ENCODE results near the gene MYBBP1A. TPM values are rescaled to one million over a fixed set of nuclear protein-coding genes. Genes with fewer than 3 reads are reported as not detected.

MYBBP1A gene
- total and polyA plus RNA-seq, 2 experiments from 2014 or later = 23.7 to 44.1 TPM

- Histone ChIP-seq H3K9me2 (replicated peaks; ENCODE audit: insufficient read depth) (no peaks in the 10 kb centered on the region), H3K4me1 (ENCODE audit: insufficient read depth) (peaks cover 14% of the 10 kb centered on the region)
These were observed 4.0 kb downstream of the MYBBP1A start for GRCh38 chr17:4551141-4551540.

GRCh38 chr17:4550534-4551039, 4.6 kb downstream of the MYBBP1A start:
- Histone ChIP-seq H3K36me3 (replicated peaks; ENCODE audit: insufficient read depth, low read depth) (no peaks in the 10 kb centered on the region), H3K79me2 (peaks cover 17% of the 10 kb centered on the region), H4K20me1 (ENCODE audit: insufficient read depth, poor library complexity, severe bottlenecking) (no peaks in the 10 kb centered on the region)

More at GRCh38 chr17:4551141-4551540, 4.0 kb downstream of the MYBBP1A start:
- Histone ChIP-seq H3K27me3 (no peaks in the 10 kb centered on the region), H3K79me2 (peaks cover 21% of the 10 kb centered on the region), H2AFZ (no peak overlapping the region), H3K27ac (no peak overlapping the region), H3K4me3 (no peak overlapping the region), H4K20me1 (ENCODE audit: insufficient read depth, poor library complexity, severe bottlenecking) (no peaks in the 10 kb centered on the region), H3K36me3 (replicated peaks; ENCODE audit: insufficient read depth, low read depth) (no peaks in the 10 kb centered on the region), H3K9me3 (ENCODE audit: low read depth) (no peaks in the 10 kb centered on the region), H3K4me2 (no peak overlapping the region)
- 89% methylated on average over 8 of the region's 8 CpGs for WGBS (ENCODE audit: low lambda C conversion rate, missing lambda C conversion rate)
- no peak for TF ChIP-seq EZH2phosphoT487 (IDR thresholded peaks at IDR 0.05; ENCODE audit: low read depth, severe bottlenecking, unreplicated experiment)
- no peak for TF ChIP-seq EZH2 (IDR thresholded peaks at IDR 0.05; ENCODE audit: borderline replicate concordance)
- no peak for TF ChIP-seq CTCF (IDR thresholded peaks at IDR 0.05; ENCODE audit: poor library complexity)
- no peak for DNase-seq (ENCODE audit: low spot score)

GRCh38 chr17:4549781-4550533, 5.2 kb downstream of the MYBBP1A start:
- Histone ChIP-seq H3K27me3 (no peaks in the 10 kb centered on the region), H3K4me3 (no peak overlapping the region), H3K79me2 (peaks cover 16% of the 10 kb centered on the region), H3K9me2 (replicated peaks; ENCODE audit: insufficient read depth) (no peaks in the 10 kb centered on the region), H3K4me1 (ENCODE audit: insufficient read depth) (peaks cover 9% of the 10 kb centered on the region), H3K4me2 (no peak overlapping the region), H3K27ac (no peak overlapping the region), H4K20me1 (ENCODE audit: insufficient read depth, poor library complexity, severe bottlenecking) (no peaks in the 10 kb centered on the region), H2AFZ (no peak overlapping the region), H3K9me3 (ENCODE audit: low read depth) (no peaks in the 10 kb centered on the region), H3K36me3 (replicated peaks; ENCODE audit: insufficient read depth, low read depth) (no peaks in the 10 kb centered on the region)
- no peak for TF ChIP-seq CTCF (IDR thresholded peaks at IDR 0.05; ENCODE audit: poor library complexity)
- no peak for TF ChIP-seq EZH2 (IDR thresholded peaks at IDR 0.05; ENCODE audit: borderline replicate concordance)
- TF ChIP-seq EZH2phosphoT487 (IDR thresholded peaks at IDR 0.05; ENCODE audit: low read depth, severe bottlenecking, unreplicated experiment) = no peak
- 98% methylated on average over 23 of the region's 25 CpGs for WGBS (ENCODE audit: low lambda C conversion rate, missing lambda C conversion rate)
- DNase-seq (ENCODE audit: low spot score) = no peak

More at GRCh38 chr17:4550534-4551039, 4.6 kb downstream of the MYBBP1A start:
- Histone ChIP-seq H3K4me1 (ENCODE audit: insufficient read depth) (peaks cover 9% of the 10 kb centered on the region), H3K27ac (no peak overlapping the region), H3K4me3 (no peak overlapping the region), H2AFZ (no peak overlapping the region), H3K9me2 (replicated peaks; ENCODE audit: insufficient read depth) (no peaks in the 10 kb centered on the region), H3K9me3 (ENCODE audit: low read depth) (no peaks in the 10 kb centered on the region), H3K27me3 (no peaks in the 10 kb centered on the region), H3K4me2 (no peak overlapping the region)
- TF ChIP-seq EZH2phosphoT487 (IDR thresholded peaks at IDR 0.05; ENCODE audit: low read depth, severe bottlenecking, unreplicated experiment) (no peak), EZH2 (IDR thresholded peaks at IDR 0.05; ENCODE audit: borderline replicate concordance) (no peak), CTCF (IDR thresholded peaks at IDR 0.05; ENCODE audit: poor library complexity) (no peak)
- no peak for DNase-seq (ENCODE audit: low spot score)
- whole genome bisulfite sequencing (ENCODE audit: low lambda C conversion rate, missing lambda C conversion rate) = 96% methylated on average over 16 of the region's 16 CpGs

All from hepatocyte (in vitro differentiated cells).